ENCODE results near the gene ZNF136. TPM values are rescaled to one million over a fixed set of nuclear protein-coding genes. Genes with fewer than 3 reads are reported as not detected.

The ZNF136 gene
- total and polyA plus RNA-seq, 2 donors (not counting 3 experiments of a cell fraction or from before 2014, with no cell fraction given): 0.92 to 3.5 TPM

- CTCF ChIA-PET: no interaction called here
- Histone ChIP-seq H3K79me2 (ENCODE audit: control insufficient read depth, insufficient read depth, low read length) (no peaks in the 10 kb centered on the region), H3K4me2 (ENCODE audit: insufficient read depth, low read length) (no peak overlapping the region), H3K27ac (ENCODE audit: insufficient read depth, low read depth, low read length) (no peak overlapping the region), H2AFZ (ENCODE audit: low read depth, low read length) (no peak overlapping the region), H3K9ac (replicated peaks; ENCODE audit: extremely low read depth, insufficient read depth, low read length) (no peak overlapping the region), H3K4me1 (ENCODE audit: control insufficient read depth, extremely low read depth, insufficient read depth, low read length) (no peaks in the 10 kb centered on the region), H3K36me3 (ENCODE audit: control insufficient read depth in 2 of 2, extremely low read depth in 1 of 2, insufficient read depth in 2 of 2, low read length in 2 of 2) (peaks cover 6 to 15% of the 10 kb centered on the region in 2 experiments), H4K20me1 (replicated peaks; ENCODE audit: control insufficient read depth, extremely low read depth, insufficient read depth, low read length) (no peaks in the 10 kb centered on the region), H3K27me3 (ENCODE audit: control insufficient read depth in 2 of 2, insufficient read depth in 2 of 2, low read length in 2 of 2) (no peaks in the 10 kb centered on the region), H3K9me3 (replicated peaks; ENCODE audit: control insufficient read depth, insufficient read depth, low read length) (peaks cover 10% of the 10 kb centered on the region), H3K4me3 (replicated peaks in 1 of 3; ENCODE audit: insufficient read depth in 1 of 3, low read depth in 1 of 3, low read length in 3 of 3) (no peak overlapping the region), H3K9me1 (replicated peaks; ENCODE audit: control insufficient read depth, extremely low read depth, insufficient read depth, low read length) (no peaks in the 10 kb centered on the region)
- no TSS peak for BruUV-seq (replicated peaks)
- no peak for TF ChIP-seq FOS (IDR thresholded peaks at IDR 0.05; ENCODE audit: borderline replicate concordance, insufficient read depth, low read length)
- no peak for TF ChIP-seq POLR2AphosphoS5 (IDR thresholded peaks at IDR 0.05; ENCODE audit: insufficient read depth, low read depth, low read length)
- no peak for TF ChIP-seq CTCF (IDR thresholded peaks at IDR 0.05; ENCODE audit: extremely low read depth in 1 of 2, insufficient read depth in 1 of 2, low read depth in 1 of 2, low read length in 2 of 2)
- no peak for TF ChIP-seq JUN (IDR thresholded peaks at IDR 0.05; ENCODE audit: borderline replicate concordance, insufficient read depth, insufficient read length, low read depth)
- no peak for TF ChIP-seq MYC (IDR thresholded peaks at IDR 0.05; ENCODE audit: low read depth, low read length)
- no peak for TF ChIP-seq GATA2 (IDR thresholded peaks at IDR 0.05; ENCODE audit: insufficient read depth, insufficient read length, low read depth, low read length)
- no peak for TF ChIP-seq POLR2A (IDR thresholded peaks at IDR 0.05; ENCODE audit: low read depth, low read length)
- no peak for TF ChIP-seq MAX (IDR thresholded peaks at IDR 0.05; ENCODE audit: insufficient read depth, insufficient read length)
- TF ChIP-seq EZH2 (IDR thresholded peaks at IDR 0.05; ENCODE audit: borderline replicate concordance, low read depth, low read length, severe bottlenecking): no peak
- intact Hi-C loops (cut with micrococcal nuclease) (no loop called here), dilution Hi-C loops (cut with MboI; ENCODE audit: extremely low pct_ligation_motif_present, low sequenced_read_pairs) (no loop called here)
- POLR2A ChIA-PET: no interaction called here
- DNase-seq (ENCODE audit: low read depth, low spot score): no peak
- FAIRE-seq: no peak
These were observed 25.5 kb upstream of the ZNF136 start for GRCh38 chr19:12137221-12137940.
